DOHH2 (cell line): ENCODE measurements around the gene ETS2.

ENCODE experiments used
- EZH2phosphoT487 ChIP-seq: fragments of 200-600 bp; sonication (generic); IDR thresholded peaks from 2 replicates; pipeline ENCODE4 v1.6.1; 2017; ENCODE audit warnings: borderline replicate concordance, mild to moderate bottlenecking, antibody characterized with exemption, low read length, moderate library complexity, mixed read lengths
- TF ChIP-seq, protein P1 (sequence below): fragments of 200-600 bp; sonication (generic); IDR thresholded peaks from one replicate; pipeline ENCODE4 v1.5.1; 2014; ENCODE audit warnings: antibody characterized with exemption, mild to moderate bottlenecking, low read depth, low read length; ENCODE audit not compliant: poor library complexity, severe bottlenecking

DNA sequence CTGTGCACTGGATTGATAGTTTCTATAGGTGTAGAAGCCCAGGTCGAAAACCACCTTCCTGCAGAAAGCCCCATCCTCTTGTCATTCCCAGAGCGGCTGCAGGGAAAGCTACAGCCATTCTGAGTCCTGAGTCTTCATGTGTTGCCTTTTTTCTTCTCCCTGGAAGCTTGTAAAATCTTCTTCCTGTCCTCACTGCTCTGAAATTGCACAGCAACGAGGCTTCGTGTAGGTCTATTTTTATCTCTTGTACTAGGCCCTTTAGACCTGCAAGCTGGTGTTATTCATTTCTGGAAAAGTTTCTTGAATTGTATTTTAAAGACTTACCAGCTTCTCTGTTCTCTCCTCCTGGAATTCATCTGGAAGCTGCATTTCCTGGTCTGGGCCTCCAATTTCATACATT is 44.2 kb upstream of the ETS2 start:
- no peak for TF ChIP-seq EZH2phosphoT487
- TF ChIP-seq, protein P1, sequence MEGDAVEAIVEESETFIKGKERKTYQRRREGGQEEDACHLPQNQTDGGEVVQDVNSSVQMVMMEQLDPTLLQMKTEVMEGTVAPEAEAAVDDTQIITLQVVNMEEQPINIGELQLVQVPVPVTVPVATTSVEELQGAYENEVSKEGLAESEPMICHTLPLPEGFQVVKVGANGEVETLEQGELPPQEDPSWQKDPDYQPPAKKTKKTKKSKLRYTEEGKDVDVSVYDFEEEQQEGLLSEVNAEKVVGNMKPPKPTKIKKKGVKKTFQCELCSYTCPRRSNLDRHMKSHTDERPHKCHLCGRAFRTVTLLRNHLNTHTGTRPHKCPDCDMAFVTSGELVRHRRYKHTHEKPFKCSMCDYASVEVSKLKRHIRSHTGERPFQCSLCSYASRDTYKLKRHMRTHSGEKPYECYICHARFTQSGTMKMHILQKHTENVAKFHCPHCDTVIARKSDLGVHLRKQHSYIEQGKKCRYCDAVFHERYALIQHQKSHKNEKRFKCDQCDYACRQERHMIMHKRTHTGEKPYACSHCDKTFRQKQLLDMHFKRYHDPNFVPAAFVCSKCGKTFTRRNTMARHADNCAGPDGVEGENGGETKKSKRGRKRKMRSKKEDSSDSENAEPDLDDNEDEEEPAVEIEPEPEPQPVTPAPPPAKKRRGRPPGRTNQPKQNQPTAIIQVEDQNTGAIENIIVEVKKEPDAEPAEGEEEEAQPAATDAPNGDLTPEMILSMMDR = no peak
